Activated naive CD4-positive, alpha-beta T cell treated with anti-CD3 and anti-CD28 coated beads, Interleukin-2, amount 50 U/mL, for 16 hours (primary cell): ENCODE results near the gene UMOD.
A peak's percentile ranks its signal among the peaks of the same experiment; 100 is the strongest.

Experiments used
- DNase-seq: peaks from one replicate; pipeline ENCODE4 v3.0.0-alpha.2; 2020

UMOD gene

DNA sequence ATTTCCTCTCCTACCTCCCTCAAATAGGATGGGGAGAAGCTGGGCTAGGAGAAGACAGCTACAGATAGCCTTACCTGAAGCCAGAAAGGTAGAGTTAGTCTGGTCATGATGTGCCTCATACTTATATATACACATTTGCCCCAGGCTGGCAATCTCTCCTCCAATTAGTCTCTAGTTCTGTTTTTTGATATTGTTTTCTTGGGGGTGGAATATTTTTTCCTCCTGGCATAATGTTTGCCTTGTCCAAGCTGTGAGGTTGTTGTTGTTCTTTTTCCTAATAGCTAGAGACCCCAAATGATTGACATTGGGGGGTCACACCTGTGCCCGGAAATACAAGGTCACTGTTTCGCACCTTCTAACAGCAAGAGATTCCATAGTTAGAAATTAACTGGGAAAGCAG lies at the start of gene UMOD:
Gene UMOD (minus strand): TSS at position 101 of the 400 bp plus-strand sequence. CDS start 1,978 bp downstream, outside the sequence.
- DNase-seq: no peak

- DNase-seq: no peak
These were observed 49.0 kb upstream of the UMOD start for GRCh38 chr16:20401475-20402016.

DNA sequence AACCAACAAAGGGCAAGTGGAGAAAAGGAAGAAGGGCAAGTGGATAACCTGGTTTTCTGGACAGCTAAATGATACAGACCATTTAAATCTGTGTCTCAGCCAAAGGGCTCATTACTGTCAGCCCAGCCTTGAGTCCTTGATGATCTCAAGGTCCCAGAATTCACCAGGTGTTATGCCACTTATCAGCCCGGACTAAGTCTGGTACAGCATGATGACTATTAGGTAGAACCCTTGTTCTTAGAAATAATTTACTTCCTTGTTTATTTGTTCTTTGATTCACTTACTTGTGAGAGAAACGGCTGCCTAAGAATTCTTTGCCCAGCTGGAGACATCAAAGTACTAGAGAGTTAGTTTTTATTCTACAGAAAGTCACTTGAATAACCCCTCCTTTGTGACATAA lies 48.6 kb upstream of the UMOD start:
- no peak for DNase-seq

DNA sequence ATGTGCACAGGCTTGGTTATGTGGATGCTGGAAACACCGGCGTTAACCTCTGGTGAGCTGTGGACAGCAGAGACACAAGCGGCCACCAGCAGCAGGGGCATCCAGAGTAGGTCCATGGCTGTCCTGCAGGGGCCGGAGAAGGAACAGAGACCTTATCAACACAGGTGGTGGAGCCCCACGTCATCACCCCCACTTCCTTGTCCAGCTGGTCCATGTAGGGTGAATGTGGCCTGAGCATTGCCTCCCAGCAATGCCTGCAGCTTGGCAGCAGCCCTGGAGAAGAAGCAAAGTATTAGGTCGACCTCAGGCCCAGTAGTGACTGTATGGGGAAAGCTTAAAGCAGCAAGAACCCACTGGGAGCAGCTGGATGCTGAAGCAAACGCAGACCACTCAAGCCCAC lies 46.7 kb upstream of the UMOD start:
- no peak for DNase-seq

- no peak for DNase-seq
These were observed 46.1 kb upstream of the UMOD start for GRCh38 chr16:20398603-20399002.

- no peak for DNase-seq
These were observed 45.1 kb upstream of the UMOD start for GRCh38 chr16:20397468-20398074.

DNA sequence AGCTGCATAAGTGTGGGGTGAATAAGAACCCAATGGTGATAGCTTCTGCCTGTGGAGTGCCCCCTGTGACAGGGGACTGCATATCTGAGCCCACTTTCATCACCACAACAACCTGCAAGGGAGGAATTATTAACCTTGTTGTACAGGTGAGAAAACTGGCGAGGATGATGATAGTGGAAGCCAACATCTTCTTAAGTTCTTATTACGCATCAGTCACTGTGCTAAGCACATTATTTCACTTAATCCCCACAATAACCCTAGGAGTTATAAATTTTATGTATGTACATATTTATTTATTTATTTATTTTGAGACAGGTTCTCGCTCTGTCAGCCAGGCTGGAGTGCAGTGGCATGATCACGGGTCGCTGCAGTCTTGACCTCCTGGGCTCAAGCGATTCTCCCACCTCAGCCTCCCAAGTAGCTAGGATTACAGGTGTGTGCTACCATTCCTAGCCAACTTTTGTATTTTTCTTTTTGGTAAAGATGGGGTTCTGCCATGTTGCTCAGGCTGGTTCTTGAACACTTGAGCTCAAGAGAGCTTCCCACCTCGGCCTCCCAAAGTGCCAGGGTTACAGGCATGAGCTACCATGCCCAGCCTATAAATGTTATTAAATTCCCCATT lies 44.4 kb upstream of the UMOD start:
- no peak for DNase-seq

- DNase-seq: no peak
These were observed 43.4 kb upstream of the UMOD start for GRCh38 chr16:20395946-20396345.

GRCh38 chr16:20393801-20394577 lies 41.5 kb upstream of the UMOD start:
- DNase-seq: no peak

DNA sequence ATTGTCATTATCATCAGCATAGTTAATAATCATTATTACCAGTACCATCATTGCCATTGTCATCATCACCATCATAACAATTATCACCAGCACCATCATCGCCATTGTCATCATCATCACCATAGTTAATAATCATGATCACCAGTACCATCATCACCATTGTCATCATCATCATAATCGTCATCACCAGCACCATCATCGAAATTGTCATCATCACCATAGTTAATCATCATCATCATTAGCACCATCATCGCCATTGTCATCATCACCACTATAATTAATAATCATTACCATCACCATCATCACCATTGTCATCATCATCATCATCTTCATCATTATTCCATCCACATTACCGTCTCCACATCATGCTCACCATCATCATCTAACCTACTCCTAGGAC lies 38.5 kb upstream of the UMOD start:
- DNase-seq: no peak

DNA sequence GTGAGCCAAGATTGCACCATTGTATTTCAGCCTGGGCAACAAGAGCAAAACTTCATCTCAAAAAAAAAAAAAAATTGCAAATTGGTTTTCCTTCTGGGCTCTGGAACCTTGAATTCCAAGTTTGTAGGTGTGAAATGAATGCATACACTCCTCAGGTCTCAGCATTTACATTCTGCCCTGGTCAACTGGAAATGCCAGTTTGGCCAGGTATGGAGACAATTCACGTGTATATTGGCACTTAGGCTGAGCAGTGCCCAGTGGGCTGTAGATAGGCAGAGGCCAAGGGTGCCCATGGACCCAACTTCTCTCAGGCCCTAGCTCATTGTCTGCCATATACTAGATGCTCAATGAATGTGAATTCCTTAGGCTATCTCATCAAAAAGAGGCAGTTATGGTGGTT lies 36.3 kb upstream of the UMOD start:
- DNase-seq: no peak

DNA sequence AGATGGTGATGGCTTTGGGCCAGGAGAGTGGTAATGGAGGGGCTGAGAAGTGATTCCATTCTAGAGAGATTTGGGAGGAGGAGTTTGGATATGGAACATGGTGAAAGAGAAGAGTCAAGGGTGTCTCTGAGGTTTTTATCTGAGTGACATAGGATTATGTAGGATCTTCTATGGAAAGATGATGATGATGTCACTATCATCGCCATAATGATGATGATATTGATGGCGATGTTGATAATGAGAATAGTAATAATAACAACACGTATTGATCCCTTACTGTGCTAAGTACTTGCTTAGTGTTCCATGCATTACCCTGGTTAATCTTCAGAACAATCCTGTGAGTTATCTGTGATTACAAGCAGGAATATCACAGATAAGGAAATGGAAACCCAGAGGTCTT lies 35.5 kb upstream of the UMOD start:
- DNase-seq: no peak

GRCh38 chr16:20385844-20386832 lies 33.6 kb upstream of the UMOD start:
- DNase-seq: peak; percentile 49

DNA sequence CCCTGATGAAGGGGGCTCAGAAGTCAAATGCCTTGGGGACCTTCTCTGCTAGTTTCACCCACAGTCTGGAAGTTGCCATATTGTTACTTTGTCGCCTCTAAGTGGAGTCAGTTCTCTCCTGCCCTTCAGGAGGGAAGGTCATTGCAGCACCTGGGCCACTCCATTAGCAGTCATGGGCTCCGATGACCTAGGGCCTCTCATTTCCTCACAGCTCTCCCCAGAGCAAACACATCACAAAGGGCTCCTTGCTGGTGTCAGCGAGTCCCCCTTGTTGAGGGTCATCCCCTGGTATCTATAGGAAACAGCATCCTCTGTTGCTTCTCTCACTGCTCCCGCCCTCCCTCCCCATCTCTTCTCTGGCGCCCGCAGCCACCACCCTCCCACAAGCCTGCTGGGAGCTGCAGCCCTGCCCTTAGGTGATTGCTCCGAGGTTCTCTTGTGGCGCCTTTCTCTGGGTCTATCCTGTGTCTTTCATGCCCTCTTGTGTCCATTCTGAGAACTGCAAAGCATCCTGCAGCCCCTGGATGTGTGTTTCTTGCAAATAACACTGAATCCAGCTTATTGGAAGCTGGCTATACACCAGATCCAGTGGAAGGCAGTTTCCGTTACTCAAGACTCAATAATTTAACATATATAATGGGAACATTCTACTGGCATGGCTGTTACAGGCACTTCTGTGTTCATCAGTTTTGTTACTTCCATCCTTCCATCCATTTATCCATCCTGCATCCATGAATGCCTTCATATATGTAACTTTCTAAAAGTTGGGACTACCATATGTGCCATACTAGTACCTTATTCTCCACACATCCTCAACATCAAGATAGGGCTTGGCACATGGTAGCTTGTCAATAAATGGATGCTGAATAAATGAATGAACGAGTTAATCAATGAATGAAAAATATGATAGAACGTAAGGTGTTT lies 30.9 kb upstream of the UMOD start:
- peak; percentile 45 for DNase-seq

DNA sequence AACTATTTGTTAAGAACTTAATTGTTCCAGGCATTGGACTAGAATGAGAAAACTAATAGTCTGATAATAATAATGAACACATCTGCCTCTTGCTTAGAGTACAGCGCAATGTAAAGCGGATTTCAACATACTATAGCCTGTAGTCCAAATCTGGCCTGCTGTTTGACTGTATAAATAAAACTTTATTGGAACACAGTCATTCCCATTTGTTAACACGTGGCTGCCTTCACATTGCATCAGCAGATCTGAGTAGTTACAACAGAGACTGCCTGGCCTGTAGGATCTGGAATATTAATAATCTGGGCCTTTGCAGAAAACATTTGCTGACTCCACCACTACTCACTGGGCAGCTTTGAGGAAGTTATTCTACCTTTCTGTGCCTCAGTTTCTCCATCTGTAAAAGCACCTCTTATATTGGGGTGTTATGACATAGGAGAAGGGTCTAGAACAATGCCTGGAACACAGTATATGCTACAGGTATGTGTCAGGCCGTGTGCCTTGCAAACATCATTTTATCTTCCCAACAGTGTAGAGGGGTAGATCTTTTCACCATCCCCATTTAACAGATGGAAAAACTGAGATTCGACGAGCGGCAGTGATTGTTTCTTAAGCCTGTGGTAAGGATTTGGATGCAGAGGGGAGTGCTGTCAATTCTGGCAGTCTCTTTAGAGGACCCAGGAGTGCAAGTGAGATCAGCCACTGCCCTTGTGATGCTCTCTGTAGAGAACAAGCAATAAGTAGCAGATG lies 29.9 kb upstream of the UMOD start:
- no peak for DNase-seq

DNA sequence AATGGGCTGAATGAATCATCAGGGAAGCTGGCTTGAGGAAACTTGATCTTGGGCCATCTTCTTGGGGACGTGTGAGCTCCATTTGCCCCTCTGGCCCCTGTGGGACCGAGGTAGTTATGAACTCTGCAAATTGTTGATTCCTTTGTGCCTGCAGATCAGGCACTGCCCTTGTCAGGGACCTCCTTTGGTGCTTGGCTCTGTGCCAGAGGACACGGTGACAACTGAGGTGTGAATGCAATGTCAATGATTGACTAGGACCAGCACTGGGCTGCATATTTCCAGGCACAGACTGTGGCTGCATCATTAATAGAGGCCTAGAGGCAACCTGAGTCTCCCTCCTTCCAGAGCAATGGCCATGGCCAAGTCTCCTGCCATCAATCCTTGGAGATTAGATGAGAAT lies 28.3 kb upstream of the UMOD start:
- DNase-seq: no peak

- no peak for DNase-seq
These were observed 24.7 kb upstream of the UMOD start for GRCh38 chr16:20377181-20377580.

DNA sequence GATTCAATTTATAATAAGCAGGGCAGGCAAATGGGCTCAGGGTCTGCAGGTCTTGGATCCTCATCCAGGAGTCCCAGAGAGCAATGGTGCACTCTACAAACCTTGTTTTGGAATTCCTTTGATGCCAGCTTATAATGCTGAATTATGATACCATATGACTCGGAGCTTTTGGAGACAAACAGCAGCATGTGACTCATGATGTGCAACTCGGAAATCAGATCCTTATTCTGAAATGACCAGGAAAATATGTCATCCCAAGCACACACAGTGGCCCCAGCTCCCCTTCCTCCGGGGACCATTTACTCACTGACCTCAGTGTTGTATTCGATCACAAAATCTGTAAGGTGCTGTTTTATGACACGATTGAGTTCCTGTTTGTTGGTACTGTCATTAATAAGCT lies 20.2 kb upstream of the UMOD start:
- no peak for DNase-seq

DNA sequence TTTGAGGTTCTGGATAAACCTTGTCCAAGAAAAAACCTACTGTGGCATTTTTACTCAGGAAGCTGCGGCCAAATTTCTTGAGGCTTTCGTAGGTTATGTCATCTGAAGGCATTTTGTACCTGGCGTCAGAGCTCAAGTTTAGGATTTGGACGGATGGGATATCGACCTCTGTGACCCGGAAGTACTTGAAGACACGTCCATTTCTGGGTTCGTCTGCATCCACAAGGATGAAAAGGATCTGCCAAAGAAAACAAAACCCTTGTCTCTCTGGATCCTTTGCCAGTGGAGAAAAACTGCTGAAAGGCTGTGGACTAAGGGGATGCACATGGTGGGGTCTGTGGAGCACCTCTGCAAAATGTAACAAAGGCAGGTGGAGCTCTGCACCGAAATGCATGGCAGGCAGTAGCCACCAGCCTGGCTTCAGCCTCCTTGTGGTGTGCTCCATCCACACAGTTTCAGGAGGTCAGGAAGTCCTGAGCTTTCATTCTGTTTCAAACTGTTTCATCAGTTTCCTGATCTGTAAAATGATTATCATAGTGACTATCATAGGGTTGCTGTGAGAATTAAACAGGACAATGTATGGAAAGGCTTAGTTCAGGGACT lies 17.0 kb upstream of the UMOD start:
- no peak for DNase-seq

DNA sequence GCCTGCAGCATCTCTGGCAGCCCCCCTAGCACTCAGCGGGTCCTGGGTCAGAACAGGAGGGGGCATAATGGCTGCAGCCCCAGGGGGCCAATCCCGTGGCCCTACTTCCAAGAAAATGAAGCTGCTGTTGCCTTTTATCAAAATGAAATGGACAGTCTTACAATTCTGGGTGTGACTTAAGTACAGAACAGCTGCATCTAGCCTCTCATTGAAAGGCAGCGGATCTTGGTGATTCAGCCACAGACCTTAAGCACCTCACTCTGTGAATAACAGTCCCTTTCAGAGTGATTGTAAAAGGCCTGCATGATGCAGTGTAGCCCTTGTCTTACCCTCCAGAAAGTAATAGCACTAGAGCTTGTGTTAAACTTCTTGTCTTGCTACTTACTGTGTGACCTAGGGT lies 11.5 kb upstream of the UMOD start:
- no peak for DNase-seq
